ENCODE results near the gene RAPGEF6. TPM values are rescaled to one million over a fixed set of nuclear protein-coding genes. Genes with fewer than 3 reads are reported as not detected.

RAPGEF6 gene
- total and polyA plus RNA-seq, 9 of the 15 experiments (the other 6 are each of a cell fraction or from before 2014, with no cell fraction given), result 2.7 to 23.4 (median 12.7) TPM

DNA sequence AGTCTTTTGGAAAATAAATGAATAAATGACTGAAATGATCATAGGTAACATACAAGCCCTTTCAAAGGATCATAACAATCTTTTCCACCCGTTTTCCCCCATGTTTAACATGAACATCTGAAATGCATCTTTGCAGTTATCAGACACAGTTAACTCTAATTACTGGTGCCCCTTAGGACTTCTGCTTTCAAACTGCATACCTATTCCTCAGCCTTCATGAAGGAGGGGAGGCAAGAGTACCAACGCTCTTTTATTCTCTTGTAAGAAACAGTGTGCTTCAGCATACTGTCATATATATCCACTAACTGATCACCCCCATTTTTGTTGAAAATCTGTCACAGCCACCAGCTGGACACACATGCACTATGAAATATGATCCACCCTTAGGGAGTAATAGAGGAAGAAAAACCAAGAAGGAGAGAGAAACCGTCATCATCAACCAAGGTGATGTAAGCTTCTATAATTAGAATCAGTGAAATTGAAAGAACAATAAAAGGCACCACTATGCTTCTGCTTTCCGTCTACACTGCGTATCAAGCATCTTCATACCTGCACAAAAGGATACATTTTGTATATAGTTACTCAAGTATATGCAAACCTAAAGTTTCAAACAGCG lies 98.7 kb downstream of the RAPGEF6 start (continued):
- TF ChIP-seq SRSF7 (optimal IDR thresholded peaks at IDR 0.05; ENCODE audit: low read depth, low read length), result no peak
- no peak for TF ChIP-seq ETV1 (tag; conservative IDR thresholded peaks at IDR 0.05; ENCODE audit: low read depth)
- TF ChIP-seq, protein P1, sequence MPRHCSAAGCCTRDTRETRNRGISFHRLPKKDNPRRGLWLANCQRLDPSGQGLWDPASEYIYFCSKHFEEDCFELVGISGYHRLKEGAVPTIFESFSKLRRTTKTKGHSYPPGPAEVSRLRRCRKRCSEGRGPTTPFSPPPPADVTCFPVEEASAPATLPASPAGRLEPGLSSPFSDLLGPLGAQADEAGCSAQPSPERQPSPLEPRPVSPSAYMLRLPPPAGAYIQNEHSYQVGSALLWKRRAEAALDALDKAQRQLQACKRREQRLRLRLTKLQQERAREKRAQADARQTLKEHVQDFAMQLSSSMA (CRISPR knock-in tag; IDR thresholded peaks at IDR 0.05), result no peak
- peak; percentile 89; the same call in 1 of the 2 replicates for TF ChIP-seq MEF2D (tag; conservative IDR thresholded peaks at IDR 0.05; ENCODE audit: low read depth)
- TF ChIP-seq MEF2A (IDR thresholded peaks at IDR 0.05; ENCODE audit: control insufficient read depth, low read depth, low read length), result peak; percentile 92
- no peak for TF ChIP-seq EP300 (IDR thresholded peaks at IDR 0.05; ENCODE audit: low read length)
- peak; percentile 65; the same call in 1 of the 2 replicates for TF ChIP-seq JUN (IDR thresholded peaks at IDR 0.05; ENCODE audit: borderline replicate concordance, low read depth, low read length)
- TF ChIP-seq JUN (CRISPR knock-in tag; IDR thresholded peaks at IDR 0.05; ENCODE audit: borderline replicate concordance), result no peak
- TF ChIP-seq CHD4 (IDR thresholded peaks at IDR 0.05; ENCODE audit: insufficient read depth, insufficient replicate concordance, low read depth, low read length, poor library complexity, severe bottlenecking), result no peak
- TF ChIP-seq ARHGAP35 (IDR thresholded peaks at IDR 0.05; ENCODE audit: partially characterized antibody), result no peak
- TF ChIP-seq ZNF589 (CRISPR knock-in tag; IDR thresholded peaks at IDR 0.05; ENCODE audit: low read depth), result no peak
- no peak for TF ChIP-seq ZNF217 (CRISPR knock-in tag; IDR thresholded peaks at IDR 0.05)

Measured in K562 (cell line).